HFFc6 (cell line): Measurements from ENCODE around the gene ZNF787. TPM values are rescaled to one million over a fixed set of nuclear protein-coding genes. Genes with fewer than 3 reads are reported as not detected.

Source experiments
- DNase-seq: peaks from one replicate; pipeline ENCODE4 v3.0.0-alpha.2; 2018
- H3K27ac Mint-ChIP-seq: 2 replicates; pipeline ENCODE4 v1.8.0; 2020; ENCODE audit warnings: mild to moderate bottlenecking, mixed read lengths
- H3K27me3 Mint-ChIP-seq: 2 replicates; pipeline ENCODE4 v1.8.0; 2021; ENCODE audit warnings: mild to moderate bottlenecking, moderate library complexity, mixed read lengths; ENCODE audit not compliant: insufficient read depth
- H3K36me3 Mint-ChIP-seq: 2 replicates; pipeline ENCODE4 v1.8.0; 2021; ENCODE audit warnings: low read depth, mixed read lengths
- H3K4me1 Mint-ChIP-seq: 2 replicates; pipeline ENCODE4 v1.8.0; 2020; ENCODE audit warnings: low read depth, mixed read lengths
- H3K4me3 Mint-ChIP-seq: 2 replicates; pipeline ENCODE4 v1.8.0; 2020; ENCODE audit warnings: mild to moderate bottlenecking, moderate library complexity, mixed read lengths
- H3K9me3 Mint-ChIP-seq: 2 replicates; pipeline ENCODE4 v1.8.0; 2020; ENCODE audit warnings: mild to moderate bottlenecking, mixed read lengths
- total RNA-seq, 6 experiments: library from RNA; stranded (reverse); fragmentation: NEBNext Ultra II Directional; extraction: Animal tissue kit (Norgen Biotek cat#: 25700); gene quantifications; 2 replicates in 1 of 6; 3 replicates in 5 of 6; pipeline ENCODE4 v1.2.3, GENCODE V29; 2021
- TF ChIP-seq, protein P1 (sequence below): fragments of 200-600 bp; sonication (generic); IDR thresholded peaks from 2 replicates; pipeline ENCODE4 v1.5.0; 2021; ENCODE audit warnings: antibody characterized with exemption, mild to moderate bottlenecking

The ZNF787 gene
- total RNA-seq, 6 experiments from 2014 or later = 28.5 to 31.5 (median 29.5) TPM

DNA sequence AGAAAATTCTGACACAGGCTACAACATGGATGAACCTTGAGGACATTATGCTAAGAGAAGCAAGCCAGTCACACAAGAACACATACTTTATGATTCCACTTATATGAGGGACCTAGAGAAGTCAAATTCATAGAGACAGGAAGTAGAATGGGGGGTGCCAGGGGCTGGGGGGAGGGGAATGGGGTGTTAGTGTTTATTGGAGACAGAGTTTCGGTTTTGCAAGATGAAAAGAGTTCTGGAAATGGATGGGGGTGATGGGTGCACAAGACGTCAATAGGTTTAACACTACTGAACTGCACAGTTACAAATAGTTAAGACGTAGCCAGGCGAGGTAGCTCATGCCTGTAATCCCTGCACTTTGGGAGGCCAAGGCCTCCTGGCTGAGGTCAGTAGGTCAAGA, 3.5 kb upstream of the ZNF787 start:
- DNase-seq = no peak
- peaks cover 13% of the 10 kb centered on the region for H3K4me1 Mint-ChIP-seq
- no peak overlapping the region for H3K4me3 Mint-ChIP-seq
- no peaks in the 10 kb centered on the region; the same call in 1 of the 2 replicates for H3K36me3 Mint-ChIP-seq
- no peak overlapping the region for H3K27ac Mint-ChIP-seq
- H3K27me3 Mint-ChIP-seq = peaks cover 2% of the 10 kb centered on the region
- no peaks in the 10 kb centered on the region for H3K9me3 Mint-ChIP-seq
- TF ChIP-seq, protein P1, sequence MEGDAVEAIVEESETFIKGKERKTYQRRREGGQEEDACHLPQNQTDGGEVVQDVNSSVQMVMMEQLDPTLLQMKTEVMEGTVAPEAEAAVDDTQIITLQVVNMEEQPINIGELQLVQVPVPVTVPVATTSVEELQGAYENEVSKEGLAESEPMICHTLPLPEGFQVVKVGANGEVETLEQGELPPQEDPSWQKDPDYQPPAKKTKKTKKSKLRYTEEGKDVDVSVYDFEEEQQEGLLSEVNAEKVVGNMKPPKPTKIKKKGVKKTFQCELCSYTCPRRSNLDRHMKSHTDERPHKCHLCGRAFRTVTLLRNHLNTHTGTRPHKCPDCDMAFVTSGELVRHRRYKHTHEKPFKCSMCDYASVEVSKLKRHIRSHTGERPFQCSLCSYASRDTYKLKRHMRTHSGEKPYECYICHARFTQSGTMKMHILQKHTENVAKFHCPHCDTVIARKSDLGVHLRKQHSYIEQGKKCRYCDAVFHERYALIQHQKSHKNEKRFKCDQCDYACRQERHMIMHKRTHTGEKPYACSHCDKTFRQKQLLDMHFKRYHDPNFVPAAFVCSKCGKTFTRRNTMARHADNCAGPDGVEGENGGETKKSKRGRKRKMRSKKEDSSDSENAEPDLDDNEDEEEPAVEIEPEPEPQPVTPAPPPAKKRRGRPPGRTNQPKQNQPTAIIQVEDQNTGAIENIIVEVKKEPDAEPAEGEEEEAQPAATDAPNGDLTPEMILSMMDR = no peak

GRCh38 chr19:56123266-56123891, 2.3 kb upstream of the ZNF787 start:
- Mint-ChIP-seq H3K9me3 (no peaks in the 10 kb centered on the region), H3K4me1 (peaks cover 22% of the 10 kb centered on the region), H3K4me3 (no peak overlapping the region), H3K27me3 (peaks cover 2% of the 10 kb centered on the region; the same call in 1 of the 2 replicates), H3K36me3 (no peaks in the 10 kb centered on the region; the same call in 1 of the 2 replicates), H3K27ac (no peak overlapping the region)
- no peak for DNase-seq
- TF ChIP-seq, protein P1 = no peak

DNA sequence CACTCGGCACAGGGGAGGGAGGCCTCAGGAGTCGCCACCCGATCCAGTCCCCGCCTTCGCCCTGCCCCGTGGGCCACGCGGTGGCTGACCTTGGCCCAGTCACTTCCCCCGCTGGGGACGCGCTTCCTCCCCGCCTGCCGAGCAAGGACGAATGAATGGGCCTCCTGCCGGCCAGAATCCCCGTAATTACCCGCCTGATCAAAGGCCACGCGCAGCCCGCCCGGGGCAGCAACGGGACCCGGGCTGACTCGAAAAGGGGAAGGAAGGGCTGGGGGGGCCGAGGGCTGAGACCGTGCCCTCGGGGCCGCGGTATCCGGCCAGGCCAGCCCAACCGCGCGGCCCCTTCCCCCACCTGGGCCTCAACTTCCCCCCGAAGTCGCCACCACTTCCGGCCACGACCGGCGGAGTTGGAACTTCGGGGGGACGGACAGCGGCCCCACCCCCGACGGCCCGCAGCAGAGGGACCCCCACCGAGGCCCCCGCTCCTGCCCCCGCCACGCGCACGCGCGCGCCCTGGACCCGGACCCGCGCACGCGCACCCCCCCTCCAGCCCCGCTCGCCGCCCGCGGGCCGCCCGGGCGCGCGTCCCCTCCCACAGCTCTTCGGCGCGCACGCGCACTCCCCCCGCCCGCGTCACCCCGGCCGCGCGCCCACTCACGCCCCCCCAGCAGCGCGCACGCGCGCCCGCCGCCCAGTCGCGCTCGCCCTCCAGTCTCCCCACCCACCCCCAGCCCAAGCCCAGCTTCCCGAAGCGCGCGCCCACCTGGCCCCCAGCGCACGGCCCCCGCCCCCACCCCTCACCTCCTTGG, 520 bp downstream of the ZNF787 start:
- Mint-ChIP-seq H3K36me3 (peaks cover 4% of the 10 kb centered on the region), H3K9me3 (no peaks in the 10 kb centered on the region), H3K27ac (peak overlapping the region; percentile 94), H3K4me1 (peaks cover 22% of the 10 kb centered on the region), H3K27me3 (no peaks in the 10 kb centered on the region), H3K4me3 (peak overlapping the region; percentile 91)
- TF ChIP-seq, protein P1 = peak; percentile 56
- peak; percentile 72 for DNase-seq

DNA sequence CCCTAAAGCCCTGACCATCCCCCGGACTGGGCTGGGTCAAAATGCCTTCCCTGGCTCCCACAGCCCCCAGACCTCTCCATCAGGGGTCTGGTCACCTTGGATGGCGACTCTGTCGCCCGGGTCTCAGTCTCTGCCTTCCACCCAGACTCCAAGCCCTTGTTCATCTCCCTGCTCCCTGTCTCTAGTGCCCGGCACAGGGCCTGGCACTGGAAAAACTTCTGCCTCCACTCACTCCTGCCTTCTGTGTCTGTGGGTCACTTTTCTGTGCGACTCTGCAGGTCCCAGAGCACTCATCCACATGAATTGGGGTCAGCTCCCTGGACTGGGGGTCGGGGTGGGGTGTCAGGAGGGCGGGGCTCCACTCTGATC, 1.1 kb downstream of the ZNF787 start:
- Mint-ChIP-seq H3K4me3 (peak overlapping the region; percentile 91), H3K9me3 (no peaks in the 10 kb centered on the region), H3K4me1 (peaks cover 23% of the 10 kb centered on the region), H3K27me3 (no peaks in the 10 kb centered on the region), H3K36me3 (peaks cover 4% of the 10 kb centered on the region), H3K27ac (peak overlapping the region; percentile 94)
- TF ChIP-seq, protein P1 = no peak
- DNase-seq = no peak

DNA sequence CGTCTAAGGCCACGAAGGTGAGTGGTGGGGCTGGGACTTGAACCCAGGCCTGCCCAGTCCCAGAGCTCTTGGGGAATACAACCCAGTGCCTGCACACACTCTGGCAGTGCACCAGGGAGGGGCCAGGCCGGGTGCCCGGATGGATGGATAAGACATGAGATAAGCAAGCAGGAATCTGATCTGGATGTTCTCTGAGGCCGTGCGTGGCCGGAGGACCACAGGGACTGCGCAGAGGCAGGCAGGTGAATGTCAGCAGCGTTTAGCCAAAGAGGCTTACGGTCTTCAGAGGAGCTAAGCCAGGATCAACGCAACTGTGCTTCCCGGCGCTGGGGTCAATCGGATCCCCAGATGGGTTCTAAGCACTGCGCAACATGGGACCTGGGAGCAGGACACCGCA, 1.5 kb downstream of the ZNF787 start:
- Mint-ChIP-seq H3K36me3 (peaks cover 4% of the 10 kb centered on the region), H3K9me3 (no peaks in the 10 kb centered on the region), H3K27me3 (no peaks in the 10 kb centered on the region), H3K4me1 (peaks cover 27% of the 10 kb centered on the region), H3K4me3 (peak overlapping the region; percentile 91), H3K27ac (peak overlapping the region; percentile 94)
- peak; percentile 30 for DNase-seq
- TF ChIP-seq, protein P1 = no peak
